H9 (cell line): Measurements from ENCODE around the gene ESRRA. TPM values are rescaled to one million over a fixed set of nuclear protein-coding genes. Genes with fewer than 3 reads are reported as not detected.

Experiments
- DNase-seq: peaks from one replicate; pipeline ENCODE4 v3.0.0-alpha.2; 2017
- H2AFZ ChIP-seq: one replicate; pipeline ENCODE4 v1.6.1; 2013; ENCODE audit warnings: mild to moderate bottlenecking, low read length, control low read depth, moderate library complexity
- H2AK5ac ChIP-seq: 2 replicates; pipeline ENCODE4 v1.6.1; 2013; ENCODE audit warnings: low read length, control low read depth, mixed read lengths; ENCODE audit not compliant: insufficient read length
- H2BK120ac ChIP-seq: one replicate; pipeline ENCODE4 v1.6.1; 2013; ENCODE audit warnings: low read depth, mild to moderate bottlenecking, low read length, control low read depth, inconsistent platforms; ENCODE audit not compliant: poor library complexity, severe bottlenecking
- H2BK12ac ChIP-seq: 2 replicates; pipeline ENCODE4 v1.6.1; 2013; ENCODE audit warnings: low read length, control low read depth, mixed read lengths, low read depth; ENCODE audit not compliant: insufficient read length
- H2BK15ac ChIP-seq: 2 replicates; pipeline ENCODE4 v1.6.1; 2013; ENCODE audit warnings: low read depth, low read length, control low read depth
- H2BK20ac ChIP-seq: one replicate; pipeline ENCODE4 v1.6.1; 2013; ENCODE audit warnings: low read depth, mild to moderate bottlenecking, low read length, control low read depth, inconsistent platforms; ENCODE audit not compliant: poor library complexity, severe bottlenecking
- H2BK5ac ChIP-seq: 2 replicates; pipeline ENCODE4 v1.6.1; 2013; ENCODE audit warnings: low read length, control low read depth, mixed read lengths; ENCODE audit not compliant: insufficient read length
- H3K14ac ChIP-seq: 2 replicates; pipeline ENCODE4 v1.6.1; 2013; ENCODE audit warnings: low read length, control low read depth; ENCODE audit not compliant: insufficient read depth
- H3K18ac ChIP-seq: 2 replicates; pipeline ENCODE4 v1.6.1; 2013; ENCODE audit warnings: low read depth, mild to moderate bottlenecking, mixed read lengths, low read length, control low read depth; ENCODE audit not compliant: insufficient read length
- H3K23ac ChIP-seq: 2 replicates; pipeline ENCODE4 v1.6.1; 2013; ENCODE audit warnings: low read length, control low read depth, mixed read lengths, low read depth; ENCODE audit not compliant: insufficient read length
- H3K23me2 ChIP-seq: 2 replicates; pipeline ENCODE4 v1.6.1; 2013; ENCODE audit warnings: low read depth, mild to moderate bottlenecking, mixed read lengths, low read length, control low read depth; ENCODE audit not compliant: insufficient read length, poor library complexity, severe bottlenecking
- H3K27ac ChIP-seq: 2 replicates; pipeline ENCODE4 v1.5.1; 2013; ENCODE audit warnings: low read length, control low read depth, mixed read lengths, low read depth; ENCODE audit not compliant: insufficient read length
- H3K27me3 ChIP-seq: 2 replicates; pipeline ENCODE4 v1.6.1; 2013; ENCODE audit warnings: low read length, control low read depth, inconsistent platforms; ENCODE audit not compliant: insufficient read depth
- H3K4ac ChIP-seq: 2 replicates; pipeline ENCODE4 v1.6.1; 2013; ENCODE audit warnings: low read depth, mild to moderate bottlenecking, control low read depth, inconsistent platforms, low read length, moderate library complexity
- H3K4me1 ChIP-seq: 2 replicates; pipeline ENCODE4 v1.6.1; 2013; ENCODE audit warnings: low read length, control low read depth, inconsistent platforms; ENCODE audit not compliant: insufficient read depth
- H3K4me2 ChIP-seq: 2 replicates; pipeline ENCODE4 v1.6.1; 2013; ENCODE audit warnings: low read length, control low read depth, mixed read lengths; ENCODE audit not compliant: insufficient read length, insufficient read depth
- H3K56ac ChIP-seq: 2 replicates; pipeline ENCODE4 v1.6.1; 2013; ENCODE audit warnings: low read depth, mild to moderate bottlenecking, mixed read lengths, low read length, control low read depth; ENCODE audit not compliant: insufficient read length
- H3K79me1 ChIP-seq: 2 replicates; pipeline ENCODE4 v1.6.1; 2013; ENCODE audit warnings: low read depth, mild to moderate bottlenecking, moderate library complexity, low read length, control low read depth, inconsistent platforms; ENCODE audit not compliant: insufficient read depth, poor library complexity, severe bottlenecking
- H3K79me2 ChIP-seq: 2 replicates; pipeline ENCODE4 v1.6.1; 2013; ENCODE audit warnings: low read length, control low read depth, inconsistent platforms; ENCODE audit not compliant: insufficient read depth
- H3K9ac ChIP-seq: 2 replicates; pipeline ENCODE4 v1.6.1; 2013; ENCODE audit warnings: low read length, control low read depth, mixed read lengths; ENCODE audit not compliant: insufficient read length; ENCODE audit errors: extremely low read depth
- H3K9me3 ChIP-seq: one replicate; pipeline ENCODE4 v1.6.1; 2013; ENCODE audit warnings: low read depth, low read length, inconsistent platforms; ENCODE audit not compliant: control insufficient read depth
- H3T11ph ChIP-seq: one replicate; pipeline ENCODE4 v1.6.1; 2013; ENCODE audit warnings: mild to moderate bottlenecking, low read length, control low read depth, inconsistent platforms
- H4K20me1 ChIP-seq: one replicate; pipeline ENCODE4 v1.6.1; 2013; ENCODE audit not compliant: control insufficient read depth, insufficient read length, insufficient read depth
- H4K5ac ChIP-seq: 2 replicates; pipeline ENCODE4 v1.6.1; 2013; ENCODE audit warnings: low read depth, mild to moderate bottlenecking, mixed read lengths, low read length, control low read depth; ENCODE audit not compliant: insufficient read length
- H4K8ac ChIP-seq: replicated peaks from 2 replicates; pipeline ENCODE4 v1.6.1; 2013; ENCODE audit warnings: low read length, control low read depth, mixed read lengths, low read depth; ENCODE audit not compliant: insufficient read length
- H4K91ac ChIP-seq: 2 replicates; pipeline ENCODE4 v1.6.1; 2013; ENCODE audit warnings: low read depth, mild to moderate bottlenecking, moderate library complexity, mixed read lengths, low read length, control low read depth; ENCODE audit not compliant: insufficient read length
- H3K27ac Mint-ChIP-seq, 3 experiments: 2 replicates in 2 of 3; 3 replicates in 1 of 3; pipeline ENCODE4 v1.8.0; 2020 to 2021; ENCODE audit warnings: mixed read lengths in 3 of 3, mild to moderate bottlenecking in 1 of 3, moderate library complexity in 1 of 3
- H3K27me3 Mint-ChIP-seq: 2 replicates; pipeline ENCODE4 v1.8.0; 2021; ENCODE audit warnings: low read depth, mild to moderate bottlenecking, moderate library complexity, mixed read lengths
- H3K36me3 Mint-ChIP-seq, 3 experiments: 2 replicates in 2 of 3; 3 replicates in 1 of 3; pipeline ENCODE4 v1.8.0; 2020 to 2021; ENCODE audit warnings: low read depth in 3 of 3, mixed read lengths in 3 of 3; ENCODE audit not compliant: insufficient read depth in 1 of 3
- H3K4me1 Mint-ChIP-seq, 2 experiments: 2 replicates each; pipeline ENCODE4 v1.8.0; 2020; ENCODE audit warnings: mixed read lengths in 2 of 2
- H3K4me3 Mint-ChIP-seq, 2 experiments: 2 replicates in 1 of 2; 3 replicates in 1 of 2; pipeline ENCODE4 v1.8.0; 2020 to 2021; ENCODE audit warnings: mild to moderate bottlenecking in 2 of 2, mixed read lengths in 2 of 2, moderate library complexity in 1 of 2
- H3K9me3 Mint-ChIP-seq, 2 experiments: 2 replicates in 1 of 2; 3 replicates in 1 of 2; pipeline ENCODE4 v1.8.0; 2020; ENCODE audit warnings: mild to moderate bottlenecking in 2 of 2, mixed read lengths in 2 of 2, moderate library complexity in 1 of 2
- CTCF ChIP-seq: fragments of 200-600 bp; sonication (generic); conservative IDR thresholded peaks from 3 replicates; pipeline ENCODE4 v1.8.0; 2021; ENCODE audit warnings: antibody characterized with exemption, mild to moderate bottlenecking
- WGBS: extraction: QIAGEN DNeasy Blood & Tissue Kit; methylation state at CpG from one replicate; pipeline ENCODE4 v1.1.7; 2013; ENCODE audit warnings: missing lambda C conversion rate, low lambda C conversion rate, mixed read lengths; ENCODE audit not compliant: insufficient read length; ENCODE audit errors: extremely low coverage; 5-methylcytosine and 5-hydroxymethylcytosine counted together
- total RNA-seq: library from RNA; stranded (reverse); gene quantifications from 2 replicates; pipeline ENCODE4 v1.2.1, GENCODE V29; 2021

Gene ESRRA
- total RNA-seq, 1 experiment from 2014 or later, result 42.3 TPM

DNA sequence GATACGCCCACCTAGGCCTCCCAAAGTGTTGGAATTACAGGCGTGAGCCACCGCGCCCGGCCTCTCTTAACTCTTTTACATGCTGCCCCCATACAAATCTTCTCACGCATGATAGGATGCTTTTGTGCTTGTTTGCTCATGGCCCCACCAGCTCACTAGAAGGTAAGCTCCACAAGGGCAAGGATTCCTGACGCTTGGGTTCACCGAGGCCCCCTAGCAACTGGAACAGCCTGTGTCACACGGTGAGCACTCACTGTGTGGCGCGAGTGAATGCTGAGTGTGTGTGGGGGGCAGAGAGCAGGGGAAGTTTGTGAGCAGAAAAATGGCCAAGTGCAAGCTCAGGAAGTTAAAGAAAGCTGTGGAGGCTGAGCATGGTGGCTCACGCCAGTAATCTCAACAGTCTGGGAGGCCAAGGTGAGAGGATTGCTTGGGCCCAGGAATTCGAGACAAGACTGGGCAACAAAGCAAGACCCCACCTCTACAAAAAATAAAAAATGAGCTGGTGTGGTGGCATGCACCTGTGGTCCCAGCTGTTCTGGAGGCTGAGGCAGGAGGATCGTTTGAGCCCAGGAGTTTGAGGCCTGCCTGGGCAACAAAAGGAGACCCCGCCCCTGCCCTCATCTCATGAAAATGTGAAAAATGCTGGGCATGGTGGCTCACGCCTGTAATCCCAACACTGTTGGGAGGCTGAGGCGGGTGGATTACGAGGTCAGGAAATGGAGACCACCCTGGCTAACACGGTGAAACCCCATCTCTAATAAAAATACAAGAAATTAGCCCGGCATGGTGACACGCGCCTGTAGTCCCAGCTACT is 23.2 kb upstream of the ESRRA start:
- H3K9me3 Mint-ChIP-seq, result no peaks in the 10 kb centered on the region; a peak in 1 of 5 replicates
- no peak for DNase-seq
- no peak overlapping the region for H2BK15ac ChIP-seq
- TF ChIP-seq CTCF, result no peak
- H3K27ac ChIP-seq, result no peak overlapping the region
- no peaks in the 10 kb centered on the region for H3K79me1 ChIP-seq
- no peaks in the 10 kb centered on the region for H4K20me1 ChIP-seq
- no peak overlapping the region for H4K5ac ChIP-seq
- H3K36me3 Mint-ChIP-seq, result peaks cover 0 to 24% (median 21%) of the 10 kb centered on the region in 3 experiments; a peak in 6 of 7 replicates
- H2AK5ac ChIP-seq, result no peak overlapping the region
- H3K9me3 ChIP-seq, result no peaks in the 10 kb centered on the region
- H3K23ac ChIP-seq, result no peak overlapping the region
- H3K4ac ChIP-seq, result no peak overlapping the region
- H3K4me1 Mint-ChIP-seq, result peaks cover 8 to 12% of the 10 kb centered on the region in 2 experiments
- H2BK20ac ChIP-seq, result no peak overlapping the region
- no CpG with 5 or more reads among the region's 22 CpGs for WGBS
- H3K4me1 ChIP-seq, result no peaks in the 10 kb centered on the region
- no peak overlapping the region for H3K14ac ChIP-seq
- peaks cover 15% of the 10 kb centered on the region for H3K23me2 ChIP-seq
- no peak overlapping the region for H3T11ph ChIP-seq
- H3K56ac ChIP-seq, result no peak overlapping the region
- H3K18ac ChIP-seq, result no peak overlapping the region
- peaks cover 5% of the 10 kb centered on the region for H3K27me3 Mint-ChIP-seq
- no peak overlapping the region for H2BK12ac ChIP-seq
- H3K27ac Mint-ChIP-seq, result no peak overlapping the region
- H3K9ac ChIP-seq, result no peak overlapping the region
- no peak overlapping the region for H3K4me3 Mint-ChIP-seq
- H3K79me2 ChIP-seq, result no peaks in the 10 kb centered on the region
- no peak overlapping the region for H3K4me2 ChIP-seq
- H2AFZ ChIP-seq, result no peak overlapping the region
- no peak overlapping the region for H4K91ac ChIP-seq
- no peak overlapping the region for H4K8ac ChIP-seq
- no peak overlapping the region for H2BK120ac ChIP-seq
- H2BK5ac ChIP-seq, result no peak overlapping the region
- no peaks in the 10 kb centered on the region for H3K27me3 ChIP-seq
